HEK293T (cell line): ENCODE data around the gene RAMAC.

ENCODE experiments used
- CTCF ChIA-PET: fragments of 350-600 bp; formaldehyde crosslinking; extraction: SDS; loops from one replicate; lab custom pipeline; 2021; ENCODE audit warnings: antibody characterized with exemption, inconsistent platforms; lab: Yijun Ruan, JAX
- POLR2A ChIA-PET: fragments of 350-600 bp; formaldehyde crosslinking; extraction: SDS; loops from one replicate; lab custom pipeline; 2020; ENCODE audit warnings: antibody characterized with exemption, inconsistent platforms; lab: Yijun Ruan, JAX
- DNase-seq: peaks from one replicate; pipeline ENCODE4 v3.0.0; 2012; ENCODE audit warnings: mixed read lengths; ENCODE audit errors: extremely low spot score
- ARNT ChIP-seq: fragments of 450-650 bp; IDR thresholded peaks from 2 replicates; pipeline ENCODE4 v1.6.1; 2017; ENCODE audit warnings: mild to moderate bottlenecking
- BHLHE40 ChIP-seq: fragments of 450-650 bp; IDR thresholded peaks from 2 replicates; pipeline ENCODE4 v1.6.1; 2016; ENCODE audit warnings: mild to moderate bottlenecking, moderate library complexity, borderline replicate concordance
- CTBP1 ChIP-seq: fragments of 450-650 bp; IDR thresholded peaks from 2 replicates; pipeline ENCODE4 v1.6.1; 2016; ENCODE audit warnings: borderline replicate concordance
- ELF4 ChIP-seq: fragments of 450-650 bp; IDR thresholded peaks from 2 replicates; pipeline ENCODE4 v1.6.1; 2017; ENCODE audit warnings: antibody characterized with exemption
- FOXA1 ChIP-seq: fragments of 450-650 bp; IDR thresholded peaks from 2 replicates; pipeline ENCODE4 v1.6.1; 2016; ENCODE audit warnings: mild to moderate bottlenecking
- FOXK2 ChIP-seq: fragments of 450-650 bp; IDR thresholded peaks from 2 replicates; pipeline ENCODE4 v1.6.1; 2016; ENCODE audit warnings: mild to moderate bottlenecking
- FOXM1 ChIP-seq: fragments of 450-650 bp; IDR thresholded peaks from 2 replicates; pipeline ENCODE4 v1.6.1; 2017; ENCODE audit warnings: mild to moderate bottlenecking, borderline replicate concordance
- HDGF ChIP-seq: fragments of 450-650 bp; IDR thresholded peaks from 2 replicates; pipeline ENCODE4 v1.6.1; 2017; ENCODE audit warnings: antibody characterized with exemption, borderline replicate concordance
- L3MBTL2 ChIP-seq: fragments of 450-650 bp; conservative IDR thresholded peaks from 2 replicates; pipeline ENCODE4 v1.6.1; 2016; ENCODE audit warnings: mild to moderate bottlenecking
- LEF1 ChIP-seq: fragments of 450-650 bp; IDR thresholded peaks from 2 replicates; pipeline ENCODE4 v1.6.1; 2017; ENCODE audit warnings: mild to moderate bottlenecking, borderline replicate concordance
- NFRKB ChIP-seq: fragments of 450-650 bp; IDR thresholded peaks from 2 replicates; pipeline ENCODE4 v1.6.1; 2016; ENCODE audit warnings: mild to moderate bottlenecking, moderate library complexity
- PKNOX1 ChIP-seq: fragments of 450-650 bp; IDR thresholded peaks from 2 replicates; pipeline ENCODE4 v1.6.1; 2016
- SP1 ChIP-seq: fragments of 450-650 bp; IDR thresholded peaks from 2 replicates; pipeline ENCODE4 v1.6.1; 2017
- SUZ12 ChIP-seq: fragments of 450-650 bp; IDR thresholded peaks from 2 replicates; pipeline ENCODE4 v1.6.1; 2016; ENCODE audit warnings: mild to moderate bottlenecking
- TARDBP ChIP-seq: fragments of 450-650 bp; IDR thresholded peaks from 2 replicates; pipeline ENCODE4 v1.6.1; 2016
- ZNF384 ChIP-seq: fragments of 450-650 bp; IDR thresholded peaks from 2 replicates; pipeline ENCODE4 v1.6.1; 2016

RAMAC gene

GRCh38 chr15:82964890-82965289 is 21.1 kb upstream of the RAMAC start:
- ChIA-PET CTCF (no interaction called here), POLR2A (no interaction called here)
- no peak for DNase-seq
- no peak for TF ChIP-seq ELF4
- no peak for TF ChIP-seq LEF1
- no peak for TF ChIP-seq FOXK2

- ChIA-PET CTCF (no interaction called here), POLR2A (no interaction called here)
- DNase-seq, result no peak
- TF ChIP-seq HDGF (no peak), LEF1 (no peak), SUZ12 (no peak), FOXA1 (no peak), FOXM1 (no peak), ARNT (no peak), CTBP1 (no peak), NFRKB (no peak), BHLHE40 (no peak), SP1 (no peak), ZNF384 (no peak), FOXK2 (no peak), ELF4 (no peak)
These were observed 19.3 kb upstream of the RAMAC start for GRCh38 chr15:82966671-82967071.

GRCh38 chr15:82968066-82968465 is 17.9 kb upstream of the RAMAC start:
- DNase-seq, result no peak
- ChIA-PET POLR2A (no interaction called here), CTCF (no interaction called here)
- TF ChIP-seq HDGF (no peak), FOXA1 (no peak), L3MBTL2 (no peak), SUZ12 (no peak), ZNF384 (no peak), FOXM1 (no peak), BHLHE40 (no peak), NFRKB (no peak), FOXK2 (no peak), SP1 (no peak), TARDBP (no peak), CTBP1 (no peak)

GRCh38 chr15:82969353-82969752 is 16.7 kb upstream of the RAMAC start:
- CTCF ChIA-PET, result interaction anchor here (0.7 to 1.1 kb wide), 2 partner anchors 26 to 71 kb away, joined by 3 read pairs; no protein-coding TSS in a partner anchor
- TF ChIP-seq TARDBP, result no peak
- TF ChIP-seq FOXM1, result no peak
- TF ChIP-seq FOXA1, result no peak
- TF ChIP-seq ELF4, result no peak
- POLR2A ChIA-PET, result interaction anchor here (0.7 to 1.0 kb wide), 2 partner anchors 17 to 430 kb away, joined by 3 to 4 read pairs; partner anchors contain the start of gene RAMAC
- no peak for DNase-seq

- TF ChIP-seq FOXA1, result no peak
- no peak for TF ChIP-seq SP1
- TF ChIP-seq ELF4, result no peak
- no peak for TF ChIP-seq FOXM1
- TF ChIP-seq HDGF, result no peak
- TF ChIP-seq TARDBP, result no peak
- no peak for TF ChIP-seq NFRKB
- TF ChIP-seq BHLHE40, result no peak
- TF ChIP-seq ZNF384, result no peak
- no peak for TF ChIP-seq CTBP1
- no peak for TF ChIP-seq ARNT
- TF ChIP-seq LEF1, result no peak
- no peak for TF ChIP-seq PKNOX1
- no peak for TF ChIP-seq FOXK2
- no peak for TF ChIP-seq SUZ12
- no peak for TF ChIP-seq L3MBTL2
- ChIA-PET POLR2A (interaction anchor here (2.4 kb wide), 1 partner anchor 16 kb away, joined by 13 read pairs; the partner anchor contains the start of gene RAMAC), CTCF (no interaction called here)
- DNase-seq, result no peak
These were observed 15.8 kb upstream of the RAMAC start for GRCh38 chr15:82970078-82970686.

- DNase-seq, result no peak
- TF ChIP-seq SP1 (no peak), CTBP1 (no peak), FOXK2 (no peak), NFRKB (no peak), HDGF (no peak), BHLHE40 (no peak), ELF4 (no peak), FOXM1 (no peak), LEF1 (no peak)
- POLR2A ChIA-PET, result interaction anchor here (0.8 to 2.4 kb wide), 2 partner anchors 13 to 15 kb away, joined by 3 to 13 read pairs; partner anchors contain the start of gene RAMAC
- CTCF ChIA-PET, result interaction anchor here (0.7 kb wide), 1 partner anchor 9 kb away, joined by 9 read pairs; no protein-coding TSS in a partner anchor
These were observed 15.3 kb upstream of the RAMAC start for GRCh38 chr15:82970696-82971095.

- TF ChIP-seq TARDBP, result no peak
- TF ChIP-seq ELF4, result no peak
- TF ChIP-seq ZNF384, result no peak
- TF ChIP-seq SUZ12, result no peak
- no peak for TF ChIP-seq NFRKB
- no peak for TF ChIP-seq LEF1
- no peak for TF ChIP-seq PKNOX1
- no peak for TF ChIP-seq HDGF
- TF ChIP-seq FOXA1, result no peak
- no peak for TF ChIP-seq CTBP1
- no peak for TF ChIP-seq ARNT
- no peak for TF ChIP-seq FOXK2
- ChIA-PET CTCF (interaction anchor here (0.7 to 1.0 kb wide), 2 partner anchors 10 to 40 kb away, joined by 5 to 9 read pairs; partner anchors contain the start of gene C15orf40), POLR2A (interaction anchor here (0.8 to 2.4 kb wide), 3 partner anchors 10 to 15 kb away, joined by 3 to 13 read pairs (median 3); partner anchors contain the start of gene RAMAC)
- DNase-seq, result no peak
These were observed 14.6 kb upstream of the RAMAC start for GRCh38 chr15:82971218-82971984.
